HG03342 (cell line): ENCODE measurements around the gene RCVRN.
"Not testable (repeated sequence)": the region's sequence is repeated elsewhere in the genome, so short reads cannot be mapped to it uniquely, and the experiment has no call there.

ENCODE experiments used
- ATAC-seq: cut with Tn5 transposase; IDR thresholded peaks from one replicate; pipeline ENCODE4 v1.9.1; 2021; ENCODE audit warnings: mild to moderate bottlenecking, moderate library complexity; ENCODE audit not compliant: unreplicated experiment

The RCVRN gene

GRCh38 chr17:9922012-9922848, 17.2 kb upstream of the RCVRN start:
- ATAC-seq, result no peak

GRCh38 chr17:9921216-9921615, 16.1 kb upstream of the RCVRN start:
- not testable (repeated sequence) for ATAC-seq

GRCh38 chr17:9918804-9919352, 13.8 kb upstream of the RCVRN start:
- ATAC-seq, result no peak

- ATAC-seq, result no peak
Observed at GRCh38 chr17:9918352-9918751, 13.3 kb upstream of the RCVRN start.

- ATAC-seq, result no peak
Observed at GRCh38 chr17:9917801-9918200, 12.7 kb upstream of the RCVRN start.

GRCh38 chr17:9917131-9917530, 12.1 kb upstream of the RCVRN start:
- ATAC-seq, result no peak

- ATAC-seq, result no peak
Observed at GRCh38 chr17:9916108-9916507, 11.0 kb upstream of the RCVRN start.

- ATAC-seq, result no peak
Observed at GRCh38 chr17:9913476-9913875, 8.4 kb upstream of the RCVRN start.

- no peak for ATAC-seq
Observed at GRCh38 chr17:9912121-9913099, 7.3 kb upstream of the RCVRN start.

GRCh38 chr17:9911089-9911488, 6.0 kb upstream of the RCVRN start:
- no peak for ATAC-seq

- no peak for ATAC-seq
Observed at GRCh38 chr17:9908649-9909042, 3.6 kb upstream of the RCVRN start.

GRCh38 chr17:9907883-9908648, 3.0 kb upstream of the RCVRN start:
- ATAC-seq, result no peak

- no peak for ATAC-seq
Observed at GRCh38 chr17:9907131-9907530, 2.1 kb upstream of the RCVRN start.

- ATAC-seq, result no peak
Observed at GRCh38 chr17:9906616-9907015, 1.5 kb upstream of the RCVRN start.

GRCh38 chr17:9905902-9906301, 831 bp upstream of the RCVRN start:
- ATAC-seq, result no peak

GRCh38 chr17:9904277-9905077, 594 bp downstream of the RCVRN start:
- ATAC-seq, result no peak

- no peak for ATAC-seq
Observed at GRCh38 chr17:9902120-9902519, 3.0 kb downstream of the RCVRN start.

GRCh38 chr17:9900784-9901183, 4.3 kb downstream of the RCVRN start:
- ATAC-seq, result no peak

- ATAC-seq, result no peak
Observed at GRCh38 chr17:9900044-9900594, 5.0 kb downstream of the RCVRN start.
